Frontal cortex (tissue), 4 donors: ENCODE data around the gene OSBPL6. TPM values are rescaled to one million over a fixed set of nuclear protein-coding genes. Genes with fewer than 3 reads are reported as not detected.

Experiments used
- DNase-seq, 2 donors: peaks; one replicate each; pipeline ENCODE4 v3.0.0; 2012; ENCODE audit warnings: low spot score in 2 of 2
- FAIRE-seq: peaks from 2 replicates; lab custom pipeline; 2012; peaks lifted over from hg19 to GRCh38; lab: Jason Lieb, UNC
- total RNA-seq: library from RNA; depleted of rRNA; stranded (reverse); fragments of >200 nt; gene quantifications from one replicate; pipeline ENCODE4 v1.2.3, GENCODE V29; 2014
- donor health status: control.
- donor health status: control.
- donor health status: control.

OSBPL6 gene
- total RNA-seq, 1 donor from 2014 or later, result 11.4 TPM

GRCh38 chr2:178233428-178233827 lies 39.1 kb downstream of the OSBPL6 start:
- FAIRE-seq (no peak), DNase-seq (no peak)

DNA sequence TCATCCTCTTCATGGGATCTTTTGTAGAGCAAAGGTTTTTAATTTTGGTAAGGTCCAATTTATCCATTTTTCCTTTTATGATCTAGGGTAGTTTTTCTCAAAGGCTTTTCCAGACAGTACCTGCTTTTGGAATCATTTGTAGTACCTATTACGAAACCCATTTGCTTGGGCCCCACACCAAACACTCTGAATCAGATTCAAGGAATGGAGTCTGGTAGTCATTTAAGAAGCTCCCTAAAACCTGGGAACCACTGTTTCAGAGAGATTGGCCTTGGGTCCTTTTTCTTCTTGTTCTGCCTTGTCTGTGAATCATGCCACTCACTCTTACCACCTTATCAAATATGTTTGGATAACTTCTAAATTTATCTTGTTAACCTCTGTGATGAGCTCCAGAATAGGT lies 40.3 kb downstream of the OSBPL6 start:
- FAIRE-seq, result no peak

GRCh38 chr2:178237488-178238153 lies 43.3 kb downstream of the OSBPL6 start:
- FAIRE-seq (no peak), DNase-seq (no peak)

More for the DNA sequence above, 40.3 kb downstream of the OSBPL6 start:
- no peak for DNase-seq

- FAIRE-seq (no peak), DNase-seq (no peak)
Observed at GRCh38 chr2:178238154-178238521, 43.8 kb downstream of the OSBPL6 start.

DNA sequence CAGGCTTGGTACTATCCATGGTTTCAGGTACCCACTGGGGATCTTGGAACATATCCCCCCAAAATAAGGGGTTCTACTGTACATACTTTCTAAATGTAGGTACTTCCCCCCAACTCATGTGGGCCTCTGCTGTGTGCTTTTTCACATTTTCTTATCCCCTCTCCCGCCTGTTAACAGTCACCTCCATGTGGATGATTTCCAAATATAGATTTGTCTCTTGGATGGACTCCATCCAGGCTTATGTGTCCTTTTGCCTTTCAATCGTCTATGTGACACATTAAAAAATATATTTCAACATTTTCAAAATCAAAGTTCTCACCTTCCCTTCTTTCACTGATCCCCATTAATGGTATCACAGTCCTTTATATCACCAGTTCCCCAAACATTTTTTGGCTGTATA lies 44.4 kb downstream of the OSBPL6 start:
- FAIRE-seq (no peak), DNase-seq (no peak)

DNA sequence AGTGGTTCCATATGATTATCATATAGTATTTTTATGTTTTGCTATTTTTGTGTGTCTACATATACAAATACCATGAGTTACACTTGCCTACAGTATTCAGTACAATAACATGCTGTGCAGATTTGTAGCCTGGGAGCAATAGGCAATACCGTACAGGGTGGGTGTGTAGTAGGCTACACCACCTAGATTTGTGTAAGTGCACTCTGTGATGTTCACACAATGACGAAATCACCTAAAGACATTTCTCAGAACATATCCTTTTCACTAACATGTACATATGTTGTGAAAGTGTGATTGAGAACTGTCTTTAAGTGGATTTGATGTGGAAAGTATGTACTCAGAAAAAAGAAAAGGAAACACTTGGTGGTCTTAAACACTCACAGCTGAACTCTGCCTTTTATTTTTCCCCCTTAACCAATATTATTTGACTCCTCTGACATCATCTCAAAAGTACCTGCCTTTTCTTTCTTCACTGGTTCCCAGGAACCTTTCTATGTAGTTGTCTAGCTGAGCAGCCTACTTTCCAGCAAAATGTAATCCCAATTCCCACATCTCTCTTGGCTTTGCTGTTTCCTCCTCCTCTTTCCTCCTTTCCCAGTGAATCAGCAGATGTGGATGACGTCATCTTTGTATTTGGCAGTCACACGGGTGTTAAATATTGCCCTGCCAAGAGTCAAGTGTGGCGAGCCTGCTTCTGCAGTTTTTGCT lies 47.7 kb downstream of the OSBPL6 start:
- FAIRE-seq (no peak), DNase-seq (peak; percentile 5 to 28)

GRCh38 chr2:178242552-178242883 lies 48.2 kb downstream of the OSBPL6 start:
- DNase-seq (no peak), FAIRE-seq (no peak)

DNA sequence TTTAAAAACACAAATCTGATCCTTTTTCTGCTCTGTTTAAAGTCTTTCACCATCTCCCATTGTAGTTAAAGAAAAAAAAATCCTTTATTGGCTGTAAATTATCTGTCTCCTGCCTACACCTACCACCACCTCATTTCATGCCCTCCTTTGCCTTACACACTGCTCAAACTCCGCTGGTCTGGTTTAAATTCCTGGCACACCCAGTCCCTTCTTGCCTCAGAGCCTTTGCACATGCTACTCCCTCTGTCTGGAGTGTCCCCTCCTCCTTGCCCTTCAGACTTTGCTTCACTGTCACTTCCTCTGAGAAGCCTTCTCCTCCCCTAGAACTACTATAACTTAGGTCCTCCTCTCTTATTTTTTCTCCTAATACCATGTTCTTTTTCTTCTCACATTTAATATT lies 49.6 kb downstream of the OSBPL6 start:
- FAIRE-seq (no peak), DNase-seq (no peak)

- no peak for DNase-seq
- no peak for FAIRE-seq
Observed at GRCh38 chr2:178244777-178245176, 50.5 kb downstream of the OSBPL6 start.

DNA sequence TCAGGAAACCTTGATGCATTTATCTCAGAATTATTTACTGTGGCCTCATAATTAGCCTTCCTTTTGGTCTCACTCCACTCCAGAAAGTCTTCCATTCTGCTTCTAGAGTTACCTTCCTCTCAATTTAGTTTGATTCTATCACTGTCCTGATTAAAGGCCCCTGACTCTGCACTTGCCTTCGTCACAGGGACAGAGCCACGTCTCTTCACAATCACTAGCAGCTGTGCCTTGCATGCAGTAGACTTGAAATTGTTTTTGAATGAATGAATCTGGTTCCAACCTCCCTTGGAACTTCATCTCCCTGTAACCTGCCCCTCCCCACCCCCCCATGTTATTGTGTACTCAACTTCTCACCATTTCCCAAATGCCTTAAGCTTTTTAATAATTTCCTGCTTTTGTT lies 52.4 kb downstream of the OSBPL6 start:
- DNase-seq (no peak), FAIRE-seq (no peak)

DNA sequence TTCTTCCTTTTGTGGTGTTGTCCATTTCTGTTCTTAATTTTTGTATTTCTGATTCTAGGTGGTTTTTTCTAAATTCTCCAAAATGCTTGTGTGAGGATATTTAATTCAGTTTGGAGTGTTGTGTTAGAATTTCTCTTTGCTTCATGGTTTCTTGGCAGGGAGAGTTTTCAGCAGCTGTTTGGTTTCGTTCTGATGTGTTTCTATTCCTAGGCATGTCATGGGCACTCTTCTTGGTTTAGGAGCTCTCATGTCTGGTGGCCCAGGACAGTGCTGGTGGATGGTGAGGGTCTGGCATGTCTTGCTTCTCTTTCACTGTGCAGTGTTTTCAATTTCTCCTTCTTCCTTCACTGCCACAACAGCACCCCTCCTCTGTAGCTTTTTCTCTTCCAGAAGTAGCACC lies 52.9 kb downstream of the OSBPL6 start:
- DNase-seq (no peak), FAIRE-seq (no peak)

GRCh38 chr2:178250429-178250828 lies 56.1 kb downstream of the OSBPL6 start:
- no peak for FAIRE-seq

DNA sequence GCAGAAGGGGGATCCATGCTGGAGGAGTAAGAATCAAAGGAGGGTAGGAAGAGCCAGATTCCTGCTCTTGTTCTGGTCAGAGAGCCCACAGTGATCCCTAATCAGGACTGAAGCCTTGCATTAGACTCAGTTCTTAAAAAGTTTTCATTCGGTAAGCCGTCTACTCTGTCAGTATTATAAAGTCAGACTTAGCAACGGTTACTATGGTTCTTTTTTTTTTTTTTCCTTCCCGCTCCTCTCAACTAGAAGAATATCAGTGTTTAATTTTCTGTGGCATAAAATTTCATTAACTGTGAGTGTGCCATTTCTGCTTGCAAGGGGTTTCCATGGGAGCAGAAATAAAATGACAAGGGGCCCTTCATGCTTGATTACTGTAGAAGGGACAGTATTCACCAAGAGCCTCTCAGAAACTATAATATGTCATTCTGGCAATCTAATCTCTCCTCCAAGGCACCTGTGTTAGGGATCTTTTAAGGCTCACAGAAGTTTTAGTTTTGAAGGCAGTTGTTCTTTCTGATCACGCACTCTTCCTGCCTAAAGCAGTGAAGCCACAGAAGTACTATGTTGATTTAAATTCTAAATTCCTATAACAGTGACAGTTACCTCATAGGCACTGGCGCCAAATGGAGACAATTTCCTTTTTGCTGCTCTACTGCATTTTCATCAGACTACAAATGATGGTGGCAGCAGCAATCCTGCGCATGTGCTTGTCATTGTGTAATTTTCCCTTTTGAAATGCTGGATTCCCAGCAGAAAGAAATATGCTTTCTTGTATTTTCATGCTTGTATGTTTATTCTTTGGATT lies 57.0 kb downstream of the OSBPL6 start:
- FAIRE-seq (no peak), DNase-seq (no peak)

More at GRCh38 chr2:178250429-178250828, 56.1 kb downstream of the OSBPL6 start:
- no peak for DNase-seq

- DNase-seq (no peak), FAIRE-seq (no peak)
Observed at GRCh38 chr2:178256382-178257042, 62.2 kb downstream of the OSBPL6 start.

DNA sequence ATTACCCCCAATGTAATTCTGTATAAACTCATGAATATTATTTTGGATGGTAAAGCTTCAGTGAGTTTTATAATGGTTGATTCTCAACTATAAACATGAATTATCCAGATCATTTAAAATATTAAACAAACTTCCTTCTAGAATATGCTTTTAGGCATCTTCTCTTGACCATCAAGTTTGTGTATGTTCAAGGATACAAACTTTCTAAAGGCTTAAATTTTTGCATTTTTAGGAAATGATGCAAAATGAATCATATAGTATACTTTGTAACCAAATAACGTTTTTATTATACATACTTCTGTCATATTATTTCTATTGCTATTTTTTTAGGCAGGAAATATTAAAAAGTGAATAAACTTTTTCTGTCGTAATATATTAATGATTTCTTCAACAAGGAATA lies 62.8 kb downstream of the OSBPL6 start:
- peak; percentile 45 for FAIRE-seq
- DNase-seq, result no peak

DNA sequence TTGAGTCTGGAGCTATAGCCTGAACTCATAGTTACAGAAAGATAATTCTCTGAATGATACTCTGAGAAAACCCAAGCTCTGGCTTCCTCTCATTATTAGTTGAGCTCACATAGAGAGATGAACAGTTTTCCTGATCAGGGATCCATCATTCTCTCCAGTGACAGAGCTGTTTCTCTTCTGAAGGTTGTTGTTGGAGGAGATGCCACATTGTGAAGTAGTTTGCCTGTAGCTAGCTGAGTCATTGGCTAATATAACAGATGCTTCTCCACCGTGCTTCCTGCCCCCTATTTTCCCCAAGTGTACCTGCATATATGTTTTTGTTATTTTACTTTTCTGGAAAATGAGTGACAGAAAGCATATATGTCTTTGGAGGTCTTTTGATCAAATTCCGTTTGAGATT lies 64.6 kb downstream of the OSBPL6 start:
- FAIRE-seq (no peak), DNase-seq (no peak)

DNA sequence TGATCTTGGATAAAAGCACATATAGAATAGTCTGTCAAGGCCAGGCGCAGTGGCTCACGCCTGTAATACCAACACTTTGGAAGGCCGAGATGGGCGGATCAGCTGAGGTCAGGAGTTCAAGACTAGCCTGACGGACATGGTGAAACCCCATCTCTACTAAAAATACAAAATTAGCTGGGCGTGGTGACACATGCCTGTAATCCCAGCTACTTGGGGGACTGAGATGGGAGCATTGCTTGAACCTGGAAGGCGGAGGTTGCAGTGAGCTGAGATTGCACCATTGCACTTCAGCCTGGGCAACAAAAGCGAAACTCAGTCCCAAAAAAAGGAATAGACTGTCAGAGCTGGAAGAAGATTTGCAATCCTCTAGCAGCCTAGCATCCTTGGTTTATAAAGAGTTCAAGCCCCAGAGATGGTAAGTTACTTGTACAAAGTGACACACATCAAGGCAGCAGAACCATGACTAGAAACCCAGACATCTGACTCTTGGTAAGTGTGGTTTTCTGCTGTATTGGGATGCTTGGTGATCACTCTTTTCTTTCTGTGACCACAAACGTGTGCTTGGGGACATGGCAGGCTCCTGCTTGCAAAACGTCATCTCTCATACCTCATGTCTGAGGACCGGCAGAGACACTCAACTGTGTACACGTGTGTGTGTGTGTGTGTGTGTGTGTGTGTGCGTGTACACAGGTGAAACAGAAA lies 69.0 kb downstream of the OSBPL6 start:
- DNase-seq, result no peak
- no peak for FAIRE-seq

GRCh38 chr2:178264211-178264610 lies 69.9 kb downstream of the OSBPL6 start:
- DNase-seq (no peak), FAIRE-seq (no peak)

DNA sequence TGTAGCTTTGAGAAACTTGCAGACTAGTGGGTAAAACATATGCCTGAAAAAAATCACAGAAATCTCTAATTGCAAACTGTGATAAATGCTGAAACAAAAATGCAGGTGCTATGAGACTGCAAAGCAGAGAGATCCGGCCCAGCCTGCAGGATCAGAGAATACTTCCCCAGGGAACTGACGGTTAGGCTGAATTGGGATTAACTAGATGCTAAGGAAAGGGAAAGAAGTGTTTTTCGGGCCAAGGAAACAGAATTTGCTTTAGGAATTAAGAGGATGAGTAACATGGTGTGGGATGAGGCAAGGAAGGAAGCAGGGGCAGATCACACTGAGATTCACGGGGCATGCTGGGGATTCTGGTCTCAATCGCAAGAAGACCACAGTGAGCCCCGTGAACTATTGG lies 71.5 kb downstream of the OSBPL6 start:
- FAIRE-seq, result no peak
- no peak for DNase-seq

DNA sequence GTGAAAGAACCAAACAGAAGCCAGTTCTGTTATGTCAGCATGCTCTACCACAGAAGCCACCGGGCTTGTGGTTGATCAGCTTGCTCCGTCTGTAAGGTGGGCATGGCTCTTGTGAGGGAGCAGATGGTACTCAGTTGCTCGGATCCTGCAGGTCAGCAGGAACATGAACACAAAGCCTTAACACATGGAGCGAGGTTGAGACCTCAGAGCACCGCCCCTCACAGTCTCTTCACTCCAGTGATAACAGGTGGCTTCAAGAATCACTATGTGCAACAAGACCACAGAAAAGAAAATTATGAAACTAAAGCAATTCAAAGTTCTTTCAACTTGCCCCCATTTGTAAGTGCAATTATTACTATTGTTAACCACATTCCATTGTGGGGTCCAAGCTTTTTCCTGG lies 72.1 kb downstream of the OSBPL6 start:
- no peak for FAIRE-seq
- DNase-seq, result no peak
